Loucy (cell line): ENCODE measurements around the gene EIF2B4.

Source experiments
- H2AFZ ChIP-seq: fragments of 200-600 bp; sonication (generic); 2 replicates; pipeline ENCODE4 v1.6.0; 2016; ENCODE audit warnings: antibody characterized with exemption, mild to moderate bottlenecking, low read length, moderate library complexity
- H3F3A ChIP-seq: fragments of 200-600 bp; 2 replicates; pipeline ENCODE4 v1.6.0; 2016; ENCODE audit warnings: antibody characterized with exemption, low read depth, mild to moderate bottlenecking
- H3K27me3 ChIP-seq: fragments of 200-600 bp; sonication (generic); 2 replicates; pipeline ENCODE4 v1.6.1; 2014; ENCODE audit warnings: low read length, mild to moderate bottlenecking; ENCODE audit not compliant: insufficient read depth, poor library complexity, severe bottlenecking
- H3K36me3 ChIP-seq: fragments of 200-600 bp; sonication (generic); 2 replicates; pipeline ENCODE4 v1.6.1; 2016; ENCODE audit warnings: low read length; ENCODE audit not compliant: insufficient read depth
- H3K4me1 ChIP-seq: fragments of 200-600 bp; sonication (generic); 2 replicates; pipeline ENCODE4 v1.5.1; 2014; ENCODE audit warnings: low read length, mild to moderate bottlenecking; ENCODE audit not compliant: insufficient read depth, poor library complexity, severe bottlenecking
- H3K4me2 ChIP-seq: fragments of 200-600 bp; sonication (generic); 2 replicates; pipeline ENCODE4 v1.6.0; 2014; ENCODE audit warnings: antibody characterized with exemption, low read length, low read depth, mild to moderate bottlenecking; ENCODE audit not compliant: poor library complexity, severe bottlenecking
- H3K4me3 ChIP-seq: fragments of 200-600 bp; sonication (generic); 2 replicates; pipeline ENCODE4 v1.5.1; 2014; ENCODE audit warnings: low read length, mild to moderate bottlenecking, mixed read lengths; ENCODE audit not compliant: poor library complexity, severe bottlenecking
- H3K79me2 ChIP-seq: fragments of 200-600 bp; sonication (generic); 2 replicates; pipeline ENCODE4 v1.6.1; 2014; ENCODE audit warnings: low read length; ENCODE audit not compliant: insufficient read depth
- H3K9ac ChIP-seq: fragments of 200-600 bp; sonication (generic); 2 replicates; pipeline ENCODE4 v1.6.0; 2014; ENCODE audit warnings: mild to moderate bottlenecking, low read depth, low read length, moderate library complexity; ENCODE audit not compliant: poor library complexity, severe bottlenecking
- H3K9me2 ChIP-seq: fragments of 200-600 bp; sonication (generic); replicated peaks from 2 replicates; pipeline ENCODE4 v1.6.1; 2016; ENCODE audit warnings: low read depth, low read length, mixed read lengths
- H3K9me3 ChIP-seq: fragments of 200-600 bp; sonication (generic); 2 replicates; pipeline ENCODE4 v1.6.1; 2014; ENCODE audit warnings: mild to moderate bottlenecking, antibody characterized with exemption, low read length, low read depth; ENCODE audit not compliant: insufficient read depth
- H4K20me1 ChIP-seq: fragments of 200-600 bp; sonication (generic); 2 replicates; pipeline ENCODE4 v1.6.0; 2014; ENCODE audit warnings: antibody characterized with exemption, low read length, mild to moderate bottlenecking; ENCODE audit not compliant: insufficient read depth, poor library complexity, severe bottlenecking
- CTCF ChIP-seq: fragments of 200-600 bp; sonication (generic); conservative IDR thresholded peaks from 2 replicates; pipeline ENCODE4 v1.5.1; 2014; ENCODE audit warnings: mild to moderate bottlenecking, antibody characterized with exemption, low read length
- EZH2phosphoT487 ChIP-seq: fragments of 200-600 bp; IDR thresholded peaks from 2 replicates; pipeline ENCODE4 v1.6.1; 2018; ENCODE audit warnings: antibody characterized with exemption, mild to moderate bottlenecking, moderate library complexity, borderline replicate concordance

Gene EIF2B4

DNA sequence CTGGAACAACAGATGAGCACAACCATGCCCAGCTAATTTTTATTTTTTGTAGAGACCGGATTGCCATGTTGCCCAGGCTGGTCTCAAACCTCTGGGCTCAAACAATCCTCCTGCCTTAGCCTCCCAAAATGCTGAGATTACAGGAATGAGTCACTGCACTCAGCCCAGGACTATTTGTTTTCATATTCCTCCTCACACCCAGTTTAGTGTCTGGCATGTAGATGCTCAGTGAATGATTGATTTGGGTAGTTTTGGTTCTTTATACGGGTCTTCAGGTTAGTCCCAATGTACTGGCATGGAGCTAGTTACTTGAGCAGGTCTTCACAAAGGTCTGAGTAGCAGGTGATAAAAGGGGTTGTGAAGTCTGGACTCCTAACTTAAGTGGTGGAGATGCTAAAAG, 6.2 kb downstream of the EIF2B4 start:
- H3K79me2 ChIP-seq, result peaks cover 15% of the 10 kb centered on the region
- H3K4me1 ChIP-seq, result peaks cover 8% of the 10 kb centered on the region
- H3K36me3 ChIP-seq, result peaks cover 24% of the 10 kb centered on the region; the same call in 1 of the 2 replicates
- no peaks in the 10 kb centered on the region for H3K9me2 ChIP-seq
- H4K20me1 ChIP-seq, result peaks cover 3% of the 10 kb centered on the region
- no peaks in the 10 kb centered on the region for H3K9me3 ChIP-seq
- no peak overlapping the region for H2AFZ ChIP-seq
- H3F3A ChIP-seq, result no peaks in the 10 kb centered on the region
- TF ChIP-seq CTCF, result no peak
- no peak for TF ChIP-seq EZH2phosphoT487
- H3K27me3 ChIP-seq, result no peaks in the 10 kb centered on the region
- H3K4me3 ChIP-seq, result no peak overlapping the region
- no peak overlapping the region for H3K4me2 ChIP-seq
- H3K9ac ChIP-seq, result no peak overlapping the region

DNA sequence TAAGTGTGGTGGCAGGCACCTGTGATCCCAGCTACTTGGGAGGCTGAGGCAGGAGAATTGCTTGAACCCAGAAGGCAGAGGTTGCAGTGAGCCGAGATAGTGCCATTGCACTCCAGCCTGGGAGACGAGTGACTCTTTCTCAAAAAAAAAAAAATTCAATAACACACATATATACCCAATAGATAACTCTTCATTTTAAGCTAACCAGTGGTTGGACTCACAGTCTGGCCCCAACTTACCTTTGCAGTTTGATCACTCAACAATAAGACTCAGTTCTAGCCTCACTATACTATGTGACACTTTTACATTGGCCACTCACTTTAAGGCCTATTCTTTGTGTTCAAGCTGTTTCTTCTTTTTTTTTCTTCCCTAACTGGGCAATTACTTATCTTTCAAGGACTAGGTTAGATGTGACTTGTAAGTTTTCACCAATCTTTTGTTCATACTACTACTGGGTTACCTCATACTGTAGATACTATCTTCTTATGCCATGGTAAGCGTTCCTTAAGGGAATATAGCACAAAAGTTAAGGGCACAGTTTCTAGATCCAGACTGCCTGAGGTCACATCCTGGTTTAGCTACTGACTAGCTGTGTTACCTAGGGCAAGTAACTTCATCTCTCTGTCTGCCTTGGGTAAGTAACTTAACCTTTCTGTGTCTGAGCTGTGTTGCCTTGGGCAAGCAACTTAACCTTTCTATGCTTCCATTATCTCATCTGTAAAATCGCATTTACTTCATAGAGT, 7.3 kb downstream of the EIF2B4 start:
- peaks cover 24% of the 10 kb centered on the region; the same call in 1 of the 2 replicates for H3K36me3 ChIP-seq
- H3K27me3 ChIP-seq, result no peaks in the 10 kb centered on the region
- peaks cover 5% of the 10 kb centered on the region for H3K4me1 ChIP-seq
- H3K4me3 ChIP-seq, result no peak overlapping the region
- no peak overlapping the region for H3K9ac ChIP-seq
- peaks cover 15% of the 10 kb centered on the region for H3K79me2 ChIP-seq
- no peaks in the 10 kb centered on the region for H3K9me3 ChIP-seq
- H3K9me2 ChIP-seq, result no peaks in the 10 kb centered on the region
- TF ChIP-seq EZH2phosphoT487, result no peak
- TF ChIP-seq CTCF, result no peak
- no peak overlapping the region for H2AFZ ChIP-seq
- H3K4me2 ChIP-seq, result no peak overlapping the region
- H4K20me1 ChIP-seq, result peaks cover 3% of the 10 kb centered on the region
- H3F3A ChIP-seq, result no peaks in the 10 kb centered on the region

DNA sequence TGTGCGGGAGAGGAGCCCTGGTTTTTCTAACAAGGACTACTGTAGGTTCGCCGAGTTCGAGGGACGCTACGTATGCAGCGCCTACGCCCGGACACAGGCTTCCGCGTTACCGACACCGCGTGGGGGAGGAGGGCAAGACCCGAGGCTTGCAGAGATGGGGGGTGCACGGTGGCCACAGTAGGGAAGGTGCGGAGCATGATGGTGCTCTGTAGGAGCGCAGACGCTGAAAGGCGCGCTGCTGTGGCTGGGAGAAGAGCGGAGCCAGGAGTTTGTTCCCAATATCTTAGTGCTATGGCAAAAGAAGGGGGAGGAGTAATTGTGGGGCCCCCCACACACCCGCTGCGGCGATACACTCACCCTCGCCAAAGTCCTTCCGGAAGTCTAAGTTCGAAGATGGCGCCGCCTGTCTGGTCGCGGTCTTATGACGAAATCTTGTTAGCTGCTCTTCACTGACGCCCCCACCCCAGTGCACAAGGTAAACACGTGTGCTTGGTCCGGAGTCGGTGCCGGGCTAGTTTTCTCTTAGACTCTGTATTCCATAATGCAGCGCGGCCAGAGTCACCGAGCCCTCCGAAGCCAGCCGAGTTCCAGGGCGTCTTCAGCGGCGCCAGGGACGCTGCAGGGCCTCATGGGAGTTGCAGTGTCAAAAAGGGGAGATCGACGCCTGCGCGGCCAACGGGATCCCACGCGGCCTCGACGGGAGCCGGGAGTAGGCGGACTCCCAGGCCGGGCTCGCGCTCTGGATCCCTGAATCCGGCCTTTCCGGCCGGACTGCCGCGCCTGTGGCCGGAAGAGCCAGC, 13.6 kb downstream of the EIF2B4 start, which contains the start of gene GTF3C2:
Gene GTF3C2, minus strand, starts transcription at position 383 of the 800 bp plus-strand sequence. CDS start 13,210 bp downstream, outside the sequence.
- Histone ChIP-seq H3K27me3 (no peaks in the 10 kb centered on the region), H3K9me2 (no peaks in the 10 kb centered on the region), H2AFZ (peak within 1 kb of the TSS; percentile 81), H3K9me3 (no peaks in the 10 kb centered on the region), H3K9ac (peak within 1 kb of the TSS; percentile 94), H3K4me1 (peaks cover 26% of the 10 kb centered on the region), H3K4me3 (peak within 1 kb of the TSS; percentile 93), H3F3A (0 out of 2 replicates have a peak, but pooled peaks cover 2% of the 10 kb centered on the region), H4K20me1 (peaks cover 15% of the 10 kb centered on the region), H3K36me3 (no peaks in the 10 kb centered on the region), H3K4me2 (peak within 1 kb of the TSS; percentile 98), H3K79me2 (peaks cover 69% of the 10 kb centered on the region)
- TF ChIP-seq EZH2phosphoT487, result no peak
